K562 (cell line): Measurements from ENCODE around the gene C15orf62. TPM values are rescaled to one million over a fixed set of nuclear protein-coding genes. Genes with fewer than 3 reads are reported as not detected.

Source experiments
- CTBP1 ChIP-seq: fragments of 450-650 bp; IDR thresholded peaks from 2 replicates; pipeline ENCODE4 v1.6.1; 2016; ENCODE audit warnings: borderline replicate concordance
- ID3 ChIP-seq, 2 experiments: fragments of 250-450 bp in 1 of 2; fragments of 450-650 bp in 1 of 2; sonication (Bioruptor Pico) in 1 of 2; IDR thresholded peaks; 2 replicates each; pipeline versions ENCODE4 v1.6.1 to v1.8.0; 2016 to 2021; ENCODE audit warnings: mild to moderate bottlenecking in 2 of 2, moderate library complexity in 2 of 2, missing compliant biosample characterization in 1 of 2, missing genetic modification characterization in 1 of 2
- LCOR ChIP-seq: sonication (generic); formaldehyde crosslinking; IDR thresholded peaks from 2 replicates; pipeline ENCODE4 v1.8.0; 2022; ENCODE audit warnings: mild to moderate bottlenecking, missing genetic modification reagents
- POLR2B ChIP-seq: fragments of 450-650 bp; IDR thresholded peaks from 2 replicates; pipeline ENCODE4 v1.6.1; 2018; ENCODE audit warnings: low read depth; ENCODE audit not compliant: partially characterized antibody
- PREB ChIP-seq: sonication (generic); formaldehyde crosslinking; IDR thresholded peaks from 2 replicates; pipeline ENCODE4 v1.8.1; 2023; ENCODE audit warnings: mild to moderate bottlenecking, missing genetic modification reagents
- RBFOX2 ChIP-seq: fragments of 200-400 bp; formaldehyde crosslinking; IDR thresholded peaks from 2 replicates; pipeline ENCODE4 v1.6.1; 2017; ENCODE audit warnings: low read depth, mild to moderate bottlenecking, low read length, moderate library complexity
- SMARCA4 ChIP-seq: fragments of 450-650 bp; IDR thresholded peaks from 2 replicates; pipeline ENCODE4 v1.6.1; 2016
- SUPT5H ChIP-seq: fragments of 450-650 bp; IDR thresholded peaks from 2 replicates; pipeline ENCODE4 v1.6.1; 2016
- TAF7 ChIP-seq: fragments of 450-650 bp; IDR thresholded peaks from 2 replicates; pipeline ENCODE4 v1.6.1; 2016; ENCODE audit warnings: missing genetic modification characterization, missing compliant biosample characterization
- ZNF639 ChIP-seq, 2 experiments: fragments of 200-800 bp in 1 of 2; sonication (Bioruptor generic) in 1 of 2; sonication (generic) in 1 of 2; formaldehyde crosslinking in 1 of 2; IDR thresholded peaks in 1 of 2; conservative IDR thresholded peaks in 1 of 2; 2 replicates each; pipeline versions ENCODE4 v1.5.0 to v1.6.1; 2016 to 2020; ENCODE audit warnings: missing compliant biosample characterization in 1 of 2, missing genetic modification characterization in 1 of 2, missing genetic modification reagents in 1 of 2
- polyA plus RNA-seq, 8 experiments: library from polyadenylated mRNA; depleted of rRNA in 4 of 8; stranded (reverse) in 5 of 8; unstranded in 3 of 8; fragments of >200 nt; fragmentation: Nextera tagmentation in 2 of 8; fragmentation: Illumina TruSeq in 1 of 8; extraction: Ambion mirVana in 2 of 8; extraction: Trizol in 1 of 8; gene quantifications; 2 replicates each; pipeline versions ENCODE4 v1.2.1 to v1.2.3, GENCODE V29; 2011 to 2014; ENCODE audit warnings: inconsistent platforms in 1 of 8, missing spikeins in 1 of 8
- total RNA-seq, 7 experiments: library from RNA; depleted of rRNA in 6 of 7; stranded (reverse); fragments of >200 nt in 6 of 7; fragmentation: Illumina TruSeq in 2 of 7; extraction: Trizol in 2 of 7; gene quantifications; 2 replicates each; pipeline versions ENCODE4 v1.2.1 to v1.2.3, GENCODE V29; 2011 to 2021; ENCODE audit warnings: low replicate concordance in 1 of 7
- TF ChIP-seq, protein P1 (sequence below), 2 experiments: fragments of 450-650 bp in 1 of 2; sonication (generic) in 1 of 2; formaldehyde crosslinking in 1 of 2; IDR thresholded peaks; 2 replicates each; pipeline versions ENCODE4 v1.7.1 to v1.9.0; 2016 to 2022; ENCODE audit warnings: inconsistent platforms in 1 of 2, mild to moderate bottlenecking in 1 of 2, missing genetic modification reagents in 1 of 2
- TF ChIP-seq, protein P2 (sequence below): sonication (generic); formaldehyde crosslinking; IDR thresholded peaks from 2 replicates; pipeline ENCODE4 v1.8.0; 2022; ENCODE audit warnings: missing genetic modification reagents, mild to moderate bottlenecking, borderline replicate concordance

C15orf62 gene
- total and polyA plus RNA-seq, 9 of the 15 experiments (the other 6 are each of a cell fraction or from before 2014, with no cell fraction given) = 0.01 to 0.76 (median 0.30) TPM; not detected in 1

- TF ChIP-seq, protein P1, sequence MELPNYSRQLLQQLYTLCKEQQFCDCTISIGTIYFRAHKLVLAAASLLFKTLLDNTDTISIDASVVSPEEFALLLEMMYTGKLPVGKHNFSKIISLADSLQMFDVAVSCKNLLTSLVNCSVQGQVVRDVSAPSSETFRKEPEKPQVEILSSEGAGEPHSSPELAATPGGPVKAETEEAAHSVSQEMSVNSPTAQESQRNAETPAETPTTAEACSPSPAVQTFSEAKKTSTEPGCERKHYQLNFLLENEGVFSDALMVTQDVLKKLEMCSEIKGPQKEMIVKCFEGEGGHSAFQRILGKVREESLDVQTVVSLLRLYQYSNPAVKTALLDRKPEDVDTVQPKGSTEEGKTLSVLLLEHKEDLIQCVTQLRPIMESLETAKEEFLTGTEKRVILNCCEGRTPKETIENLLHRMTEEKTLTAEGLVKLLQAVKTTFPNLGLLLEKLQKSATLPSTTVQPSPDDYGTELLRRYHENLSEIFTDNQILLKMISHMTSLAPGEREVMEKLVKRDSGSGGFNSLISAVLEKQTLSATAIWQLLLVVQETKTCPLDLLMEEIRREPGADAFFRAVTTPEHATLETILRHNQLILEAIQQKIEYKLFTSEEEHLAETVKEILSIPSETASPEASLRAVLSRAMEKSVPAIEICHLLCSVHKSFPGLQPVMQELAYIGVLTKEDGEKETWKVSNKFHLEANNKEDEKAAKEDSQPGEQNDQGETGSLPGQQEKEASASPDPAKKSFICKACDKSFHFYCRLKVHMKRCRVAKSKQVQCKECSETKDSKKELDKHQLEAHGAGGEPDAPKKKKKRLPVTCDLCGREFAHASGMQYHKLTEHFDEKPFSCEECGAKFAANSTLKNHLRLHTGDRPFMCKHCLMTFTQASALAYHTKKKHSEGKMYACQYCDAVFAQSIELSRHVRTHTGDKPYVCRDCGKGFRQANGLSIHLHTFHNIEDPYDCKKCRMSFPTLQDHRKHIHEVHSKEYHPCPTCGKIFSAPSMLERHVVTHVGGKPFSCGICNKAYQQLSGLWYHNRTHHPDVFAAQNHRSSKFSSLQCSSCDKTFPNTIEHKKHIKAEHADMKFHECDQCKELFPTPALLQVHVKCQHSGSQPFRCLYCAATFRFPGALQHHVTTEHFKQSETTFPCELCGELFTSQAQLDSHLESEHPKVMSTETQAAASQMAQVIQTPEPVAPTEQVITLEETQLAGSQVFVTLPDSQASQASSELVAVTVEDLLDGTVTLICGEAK (IDR thresholded peaks at IDR 0.05) = peak; percentile 63
- TF ChIP-seq, protein P1 (CRISPR knock-in tag; IDR thresholded peaks at IDR 0.05) = no peak
- TF ChIP-seq SMARCA4 (no peak), POLR2B (peak; percentile 78), RBFOX2 (peak; percentile 86), TAF7 (tag) (peak; percentile 29), ZNF639 (CRISPR knock-in tag; conservative IDR thresholded peaks at IDR 0.05 in 1 of 2, IDR thresholded peaks at IDR 0.05 in 1 of 2) (peak in 1 of 2 experiments; percentile 82; a peak in 2 of 4 replicates), PREB (no peak), ID3 (CRISPR knock-in tag; IDR thresholded peaks at IDR 0.05) (no peak), ID3 (tag; IDR thresholded peaks at IDR 0.05) (0 out of 2 replicates have a peak, but pooled peaks have one; percentile 29), LCOR (CRISPR knock-in tag) (0 out of 2 replicates have a peak, but pooled peaks have one; percentile 33), SUPT5H (peak; percentile 86), CTBP1 (peak; percentile 45; the same call in 1 of the 2 replicates)
- TF ChIP-seq, protein P2, sequence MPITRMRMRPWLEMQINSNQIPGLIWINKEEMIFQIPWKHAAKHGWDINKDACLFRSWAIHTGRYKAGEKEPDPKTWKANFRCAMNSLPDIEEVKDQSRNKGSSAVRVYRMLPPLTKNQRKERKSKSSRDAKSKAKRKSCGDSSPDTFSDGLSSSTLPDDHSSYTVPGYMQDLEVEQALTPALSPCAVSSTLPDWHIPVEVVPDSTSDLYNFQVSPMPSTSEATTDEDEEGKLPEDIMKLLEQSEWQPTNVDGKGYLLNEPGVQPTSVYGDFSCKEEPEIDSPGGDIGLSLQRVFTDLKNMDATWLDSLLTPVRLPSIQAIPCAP (CRISPR knock-in tag) = no peak
Measured at GRCh38 chr15:40807028-40807887, 37.5 kb downstream of the C15orf62 start, which contains the start of the genes DNAJC17 and ZFYVE19 (continued).
